ENCODE results near the gene SYT1.

DNA sequence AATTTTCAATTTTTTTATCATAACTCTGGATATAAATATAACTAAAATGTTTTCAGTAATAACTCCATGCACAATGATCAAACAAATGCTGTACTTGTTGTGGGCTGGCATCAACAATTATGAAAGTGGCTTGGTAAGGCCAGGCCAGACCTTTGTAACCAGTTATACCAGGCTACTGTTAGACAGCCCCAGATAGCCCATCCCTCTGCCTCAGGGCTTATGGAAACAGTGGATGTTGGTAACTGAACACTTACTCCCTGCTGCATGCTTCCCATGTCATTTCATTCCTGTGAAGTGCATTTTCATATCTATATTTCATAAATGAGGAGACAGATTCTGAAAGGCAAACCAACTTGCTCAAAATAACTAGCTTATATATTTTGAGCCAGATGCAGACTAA, 195.0 kb downstream of the SYT1 start:
- TF ChIP-seq POLR2AphosphoS5 (IDR thresholded peaks at IDR 0.05; ENCODE audit: low read depth, low read length) (no peak), POLR2A (IDR thresholded peaks at IDR 0.05; ENCODE audit: low read depth, low read length) (no peak), TAF1 (IDR thresholded peaks at IDR 0.05; ENCODE audit: borderline replicate concordance, low read depth, low read length) (no peak)

Data from GM12892 (cell line).